Measurements from ENCODE around the gene SLC50A1.

SLC50A1 gene

GRCh38 chr1:155169541-155169940, 33.9 kb downstream of the SLC50A1 start:
- Histone ChIP-seq H3K9me3 (ENCODE audit: severe bottlenecking) (no peaks in the 10 kb centered on the region), H3K4me1 (ENCODE audit: insufficient read depth, poor library complexity, severe bottlenecking) (no peaks in the 10 kb centered on the region), H3K36me3 (ENCODE audit: low read depth) (peaks cover 21% of the 10 kb centered on the region), H3K4me3 (ENCODE audit: severe bottlenecking) (no peak overlapping the region), H3K27me3 (ENCODE audit: insufficient read depth, poor library complexity, severe bottlenecking) (no peaks in the 10 kb centered on the region), H3K27ac (ENCODE audit: poor library complexity, severe bottlenecking) (no peak overlapping the region)
- ATAC-seq (ENCODE audit: low read depth) (no peak), DNase-seq (ENCODE audit: low spot score) (no peak)
- TF ChIP-seq CTCF (IDR thresholded peaks at IDR 0.05; ENCODE audit: poor library complexity, severe bottlenecking): no peak

GRCh38 chr1:155170101-155170785, 34.6 kb downstream of the SLC50A1 start:
- H3K4me1 ChIP-seq (ENCODE audit: insufficient read depth, poor library complexity, severe bottlenecking): no peaks in the 10 kb centered on the region
- no peaks in the 10 kb centered on the region for H3K27me3 ChIP-seq (ENCODE audit: insufficient read depth, poor library complexity, severe bottlenecking)
- TF ChIP-seq CTCF (IDR thresholded peaks at IDR 0.05; ENCODE audit: poor library complexity, severe bottlenecking): no peak

GRCh38 chr1:155170806-155171205, 35.2 kb downstream of the SLC50A1 start:
- DNase-seq (ENCODE audit: low spot score) (no peak), ATAC-seq (ENCODE audit: low read depth) (no peak)
- no peak for TF ChIP-seq CTCF (IDR thresholded peaks at IDR 0.05; ENCODE audit: poor library complexity, severe bottlenecking)
- H3K4me1 ChIP-seq (ENCODE audit: insufficient read depth, poor library complexity, severe bottlenecking): no peaks in the 10 kb centered on the region
- peaks cover 21% of the 10 kb centered on the region for H3K36me3 ChIP-seq (ENCODE audit: low read depth)
- H3K4me3 ChIP-seq (ENCODE audit: severe bottlenecking): no peak overlapping the region
- no peaks in the 10 kb centered on the region for H3K27me3 ChIP-seq (ENCODE audit: insufficient read depth, poor library complexity, severe bottlenecking)
- H3K9me3 ChIP-seq (ENCODE audit: severe bottlenecking): no peaks in the 10 kb centered on the region
- H3K27ac ChIP-seq (ENCODE audit: poor library complexity, severe bottlenecking): no peak overlapping the region

More at GRCh38 chr1:155170101-155170785, 34.6 kb downstream of the SLC50A1 start:
- Histone ChIP-seq H3K9me3 (ENCODE audit: severe bottlenecking) (no peaks in the 10 kb centered on the region), H3K27ac (ENCODE audit: poor library complexity, severe bottlenecking) (no peak overlapping the region), H3K36me3 (ENCODE audit: low read depth) (peaks cover 21% of the 10 kb centered on the region), H3K4me3 (ENCODE audit: severe bottlenecking) (no peak overlapping the region)
- ATAC-seq (ENCODE audit: low read depth): no peak
- DNase-seq (ENCODE audit: low spot score): no peak

- ATAC-seq (ENCODE audit: low read depth) (no peak), DNase-seq (ENCODE audit: low spot score) (no peak)
- H3K9me3 ChIP-seq (ENCODE audit: severe bottlenecking): no peaks in the 10 kb centered on the region
- H3K4me1 ChIP-seq (ENCODE audit: insufficient read depth, poor library complexity, severe bottlenecking): no peaks in the 10 kb centered on the region
- peak overlapping the region; percentile 61 for H3K27ac ChIP-seq (ENCODE audit: poor library complexity, severe bottlenecking)
- H3K4me3 ChIP-seq (ENCODE audit: severe bottlenecking): peak overlapping the region; percentile 69
- H3K36me3 ChIP-seq (ENCODE audit: low read depth): peaks cover 26% of the 10 kb centered on the region
- no peak for TF ChIP-seq CTCF (IDR thresholded peaks at IDR 0.05; ENCODE audit: poor library complexity, severe bottlenecking)
- H3K27me3 ChIP-seq (ENCODE audit: insufficient read depth, poor library complexity, severe bottlenecking): no peaks in the 10 kb centered on the region
These were observed 36.4 kb downstream of the SLC50A1 start for GRCh38 chr1:155171836-155172731.
